ENCODE measurements around the gene SHTN1. TPM values are rescaled to one million over a fixed set of nuclear protein-coding genes. Genes with fewer than 3 reads are reported as not detected.

SHTN1 gene
- total and polyA plus RNA-seq, 2 donors (not counting 3 experiments of a cell fraction or from before 2014, with no cell fraction given), result 4.8 to 36.5 TPM

GRCh38 chr10:116931806-116932205, 73.2 kb downstream of the SHTN1 start:
- H3K27me3 ChIP-seq (ENCODE audit: control insufficient read depth in 2 of 2, insufficient read depth in 2 of 2, low read length in 2 of 2), result no peaks in the 10 kb centered on the region
- no peaks in the 10 kb centered on the region for H3K9me1 ChIP-seq (replicated peaks; ENCODE audit: control insufficient read depth, extremely low read depth, insufficient read depth, low read length)
- H3K9ac ChIP-seq (replicated peaks; ENCODE audit: extremely low read depth, insufficient read depth, low read length), result no peak overlapping the region
- H4K20me1 ChIP-seq (replicated peaks; ENCODE audit: control insufficient read depth, extremely low read depth, insufficient read depth, low read length), result no peaks in the 10 kb centered on the region
- H3K36me3 ChIP-seq (ENCODE audit: control insufficient read depth in 2 of 2, extremely low read depth in 1 of 2, insufficient read depth in 2 of 2, low read length in 2 of 2), result peaks cover 0 to 3% of the 10 kb centered on the region in 2 experiments
- no peaks in the 10 kb centered on the region for H3K9me3 ChIP-seq (replicated peaks; ENCODE audit: control insufficient read depth, insufficient read depth, low read length)
- no peak overlapping the region for H2AFZ ChIP-seq (ENCODE audit: low read depth, low read length)
- CTCF ChIA-PET, result interaction anchor here (1.1 kb wide), 1 partner anchor 16 kb away, joined by 3 read pairs; no protein-coding TSS in a partner anchor
- no peaks in the 10 kb centered on the region for H3K4me1 ChIP-seq (ENCODE audit: control insufficient read depth, extremely low read depth, insufficient read depth, low read length)
- dilution Hi-C loops (cut with MboI; ENCODE audit: extremely low pct_ligation_motif_present, low sequenced_read_pairs) (no loop called here), intact Hi-C loops (cut with micrococcal nuclease) (no loop called here)
- no peak for FAIRE-seq
- no peak overlapping the region for H3K4me3 ChIP-seq (replicated peaks in 1 of 3; ENCODE audit: insufficient read depth in 1 of 3, low read depth in 1 of 3, low read length in 3 of 3)
- H3K27ac ChIP-seq (ENCODE audit: insufficient read depth, low read depth, low read length), result no peak overlapping the region
- no TSS peak for BruUV-seq (replicated peaks)
- TF ChIP-seq CTCF (IDR thresholded peaks at IDR 0.05; ENCODE audit: extremely low read depth in 1 of 2, insufficient read depth in 1 of 2, low read depth in 1 of 2, low read length in 2 of 2), result no peak
- TF ChIP-seq POLR2AphosphoS5 (IDR thresholded peaks at IDR 0.05; ENCODE audit: insufficient read depth, low read depth, low read length), result no peak
- TF ChIP-seq EZH2 (IDR thresholded peaks at IDR 0.05; ENCODE audit: borderline replicate concordance, low read depth, low read length, severe bottlenecking), result no peak
- TF ChIP-seq GATA2 (IDR thresholded peaks at IDR 0.05; ENCODE audit: insufficient read depth, insufficient read length, low read depth, low read length), result no peak
- TF ChIP-seq JUN (IDR thresholded peaks at IDR 0.05; ENCODE audit: borderline replicate concordance, insufficient read depth, insufficient read length, low read depth), result no peak
- no peak for TF ChIP-seq POLR2A (IDR thresholded peaks at IDR 0.05; ENCODE audit: low read depth, low read length)
- no peak for TF ChIP-seq FOS (IDR thresholded peaks at IDR 0.05; ENCODE audit: borderline replicate concordance, insufficient read depth, low read length)
- TF ChIP-seq MYC (IDR thresholded peaks at IDR 0.05; ENCODE audit: low read depth, low read length), result no peak
- no peak for TF ChIP-seq MAX (IDR thresholded peaks at IDR 0.05; ENCODE audit: insufficient read depth, insufficient read length)
- no peak overlapping the region for H3K4me2 ChIP-seq (ENCODE audit: insufficient read depth, low read length)
- POLR2A ChIA-PET, result no interaction called here
- H3K79me2 ChIP-seq (ENCODE audit: control insufficient read depth, insufficient read depth, low read length), result no peaks in the 10 kb centered on the region
- DNase-seq (ENCODE audit: low read depth, low spot score), result no peak
